Choroid plexus epithelial cell (primary cell): ENCODE measurements around the gene BMP7.

Source experiments
- DNase-seq: peaks from one replicate; pipeline ENCODE4 v3.0.0-alpha.2; 2010; ENCODE audit warnings: low read depth
- H3K4me3 ChIP-seq: 2 replicates; pipeline ENCODE4 v1.5.1; 2011; ENCODE audit warnings: low read depth, mild to moderate bottlenecking, control low read depth, low read length, moderate library complexity
- CTCF ChIP-seq: conservative IDR thresholded peaks from 2 replicates; pipeline ENCODE4 v1.5.1; 2011; ENCODE audit warnings: low read depth, mild to moderate bottlenecking, control low read depth, inconsistent platforms, low read length, moderate library complexity

BMP7 gene

GRCh38 chr20:57214948-57215347 lies 51.5 kb downstream of the BMP7 start:
- no peak for DNase-seq
- H3K4me3 ChIP-seq, result no peak overlapping the region
- TF ChIP-seq CTCF, result no peak

- no peak overlapping the region for H3K4me3 ChIP-seq
- DNase-seq, result no peak
- TF ChIP-seq CTCF, result no peak
These were observed 52.0 kb downstream of the BMP7 start for GRCh38 chr20:57214427-57214826.

- no peak for TF ChIP-seq CTCF
These were observed 52.5 kb downstream of the BMP7 start for GRCh38 chr20:57213924-57214323.

GRCh38 chr20:57213291-57213690 lies 53.1 kb downstream of the BMP7 start:
- no peak for TF ChIP-seq CTCF
- H3K4me3 ChIP-seq, result no peak overlapping the region
- no peak for DNase-seq

More at GRCh38 chr20:57213924-57214323, 52.5 kb downstream of the BMP7 start:
- DNase-seq, result no peak
- H3K4me3 ChIP-seq, result no peak overlapping the region

- no peak overlapping the region for H3K4me3 ChIP-seq
- peak; percentile 85 for DNase-seq
These were observed 53.7 kb downstream of the BMP7 start for GRCh38 chr20:57212534-57213276.

GRCh38 chr20:57211908-57212533 lies 54.4 kb downstream of the BMP7 start:
- no peak for DNase-seq
- H3K4me3 ChIP-seq, result no peak overlapping the region
- TF ChIP-seq CTCF, result no peak

More at GRCh38 chr20:57212534-57213276, 53.7 kb downstream of the BMP7 start:
- TF ChIP-seq CTCF, result no peak

GRCh38 chr20:57211406-57211805 lies 55.0 kb downstream of the BMP7 start:
- H3K4me3 ChIP-seq, result no peak overlapping the region
- no peak for TF ChIP-seq CTCF
- DNase-seq, result no peak
